DOHH2 (cell line): ENCODE results near the gene SCD.

Source experiments
- H3F3A ChIP-seq: fragments of 200-600 bp; sonication (generic), shearing (Covaris generic); 2 replicates; pipeline ENCODE4 v1.6.0; 2016; ENCODE audit warnings: antibody characterized with exemption, mild to moderate bottlenecking; ENCODE audit not compliant: control insufficient read depth, insufficient read depth
- H3K27ac ChIP-seq: fragments of 200-600 bp; sonication (generic); 2 replicates; pipeline ENCODE4 v1.5.1; 2014; ENCODE audit warnings: low read depth, mild to moderate bottlenecking, low read length, moderate library complexity
- H3K27me3 ChIP-seq: fragments of 200-600 bp; sonication (generic); 2 replicates; pipeline ENCODE4 v1.6.1; 2014; ENCODE audit warnings: mild to moderate bottlenecking, low read length, mixed read lengths; ENCODE audit not compliant: control insufficient read depth
- H3K36me3 ChIP-seq: fragments of 200-600 bp; sonication (generic); 2 replicates; pipeline ENCODE4 v1.6.1; 2014; ENCODE audit warnings: mild to moderate bottlenecking, low read length, moderate library complexity, mixed read lengths; ENCODE audit not compliant: control insufficient read depth
- H3K4me1 ChIP-seq: fragments of 200-600 bp; sonication (generic); 2 replicates; pipeline ENCODE4 v1.6.1; 2014; ENCODE audit warnings: mild to moderate bottlenecking, low read length, mixed read lengths; ENCODE audit not compliant: control insufficient read depth
- H3K4me2 ChIP-seq: fragments of 200-600 bp; sonication (generic); 2 replicates; pipeline ENCODE4 v1.6.0; 2014; ENCODE audit warnings: mild to moderate bottlenecking, low read length, moderate library complexity
- H3K4me3 ChIP-seq: fragments of 200-600 bp; sonication (generic); 2 replicates; pipeline ENCODE4 v1.5.1; 2014; ENCODE audit warnings: mild to moderate bottlenecking, low read length, mixed read lengths
- H3K79me2 ChIP-seq: fragments of 200-600 bp; sonication (generic); 2 replicates; pipeline ENCODE4 v1.6.1; 2014; ENCODE audit warnings: mild to moderate bottlenecking, low read length, mixed read lengths; ENCODE audit not compliant: control insufficient read depth
- H3K9me2 ChIP-seq: fragments of 200-600 bp; sonication (generic); replicated peaks from 2 replicates; pipeline ENCODE4 v1.6.1; 2014; ENCODE audit warnings: mild to moderate bottlenecking, low read length, mixed read lengths; ENCODE audit not compliant: control insufficient read depth
- H3K9me3 ChIP-seq: fragments of 200-600 bp; sonication (generic); 2 replicates; pipeline ENCODE4 v1.6.1; 2014; ENCODE audit warnings: antibody characterized with exemption, low read length, mixed read lengths; ENCODE audit not compliant: control insufficient read depth, insufficient read depth
- H4K20me1 ChIP-seq: fragments of 200-600 bp; sonication (generic); 2 replicates; pipeline ENCODE4 v1.6.0; 2014; ENCODE audit warnings: low read depth, mild to moderate bottlenecking, antibody characterized with exemption, low read length, moderate library complexity; ENCODE audit not compliant: control insufficient read depth, insufficient read depth
- CTCF ChIP-seq: fragments of 200-600 bp; sonication (generic); IDR thresholded peaks from one replicate; pipeline ENCODE4 v1.5.1; 2014; ENCODE audit warnings: antibody characterized with exemption, mild to moderate bottlenecking, low read depth, low read length; ENCODE audit not compliant: poor library complexity, severe bottlenecking
- EZH2phosphoT487 ChIP-seq: fragments of 200-600 bp; sonication (generic); IDR thresholded peaks from 2 replicates; pipeline ENCODE4 v1.6.1; 2017; ENCODE audit warnings: borderline replicate concordance, mild to moderate bottlenecking, antibody characterized with exemption, low read length, moderate library complexity, mixed read lengths

The SCD gene

GRCh38 chr10:100311298-100311697 lies 35.7 kb upstream of the SCD start:
- Histone ChIP-seq H3K79me2 (no peaks in the 10 kb centered on the region), H3K27me3 (peaks cover 40% of the 10 kb centered on the region), H3K4me1 (no peaks in the 10 kb centered on the region), H3K4me3 (no peak overlapping the region), H3K9me2 (no peaks in the 10 kb centered on the region), H3F3A (no peaks in the 10 kb centered on the region), H4K20me1 (no peaks in the 10 kb centered on the region), H3K9me3 (no peaks in the 10 kb centered on the region), H3K4me2 (no peak overlapping the region), H3K27ac (no peak overlapping the region), H3K36me3 (no peaks in the 10 kb centered on the region)
- TF ChIP-seq CTCF (no peak), EZH2phosphoT487 (no peak)

- H3K27ac ChIP-seq, result no peak overlapping the region
- no peaks in the 10 kb centered on the region for H3K9me3 ChIP-seq
- no peaks in the 10 kb centered on the region for H4K20me1 ChIP-seq
- no peaks in the 10 kb centered on the region for H3K9me2 ChIP-seq
- H3K79me2 ChIP-seq, result no peaks in the 10 kb centered on the region
- H3K36me3 ChIP-seq, result no peaks in the 10 kb centered on the region
- H3K4me1 ChIP-seq, result no peaks in the 10 kb centered on the region
- H3F3A ChIP-seq, result no peaks in the 10 kb centered on the region
- no peak for TF ChIP-seq EZH2phosphoT487
- TF ChIP-seq CTCF, result no peak
- H3K4me3 ChIP-seq, result no peak overlapping the region
- no peak overlapping the region for H3K4me2 ChIP-seq
- peaks cover 49% of the 10 kb centered on the region for H3K27me3 ChIP-seq
These were observed 31.4 kb upstream of the SCD start for GRCh38 chr10:100315615-100316014.

- Histone ChIP-seq H3K4me3 (no peak overlapping the region), H4K20me1 (no peaks in the 10 kb centered on the region), H3K27me3 (peaks cover 37% of the 10 kb centered on the region), H3K79me2 (no peaks in the 10 kb centered on the region), H3K4me1 (no peaks in the 10 kb centered on the region), H3K9me3 (no peaks in the 10 kb centered on the region), H3K4me2 (no peak overlapping the region), H3F3A (no peaks in the 10 kb centered on the region), H3K9me2 (no peaks in the 10 kb centered on the region), H3K36me3 (no peaks in the 10 kb centered on the region), H3K27ac (no peak overlapping the region)
- no peak for TF ChIP-seq EZH2phosphoT487
- no peak for TF ChIP-seq CTCF
These were observed 28.8 kb upstream of the SCD start for GRCh38 chr10:100318207-100318606.
